HepG2 (cell line): Measurements from ENCODE around the gene CCDC120. TPM values are rescaled to one million over a fixed set of nuclear protein-coding genes. Genes with fewer than 3 reads are reported as not detected.

Source experiments
- AGO2 ChIP-seq: fragments of 200-400 bp; formaldehyde crosslinking; optimal IDR thresholded peaks from 2 replicates; pipeline ENCODE3; 2017; ENCODE audit warnings: mild to moderate bottlenecking, low read depth, low read length, moderate library complexity
- CREB1 ChIP-seq, 2 experiments: fragments of 450-650 bp in 1 of 2; IDR thresholded peaks; 2 replicates each; pipeline ENCODE4 v1.6.1; 2016 to 2017; ENCODE audit warnings: control low read depth in 1 of 2, mild to moderate bottlenecking in 1 of 2, missing compliant biosample characterization in 1 of 2, missing genetic modification characterization in 1 of 2
- DNMT3B ChIP-seq: conservative IDR thresholded peaks from 2 replicates; pipeline ENCODE4 v1.6.1; 2016; ENCODE audit warnings: missing biosample characterization, control low read depth
- GRHL1 ChIP-seq: sonication (generic); formaldehyde crosslinking; conservative IDR thresholded peaks from 2 replicates; pipeline ENCODE4 v1.8.0; 2022; ENCODE audit warnings: missing genetic modification reagents
- GZF1 ChIP-seq: sonication (generic); formaldehyde crosslinking; IDR thresholded peaks from 2 replicates; pipeline ENCODE4 v1.5.1; 2020; ENCODE audit warnings: mild to moderate bottlenecking, missing genetic modification reagents
- HIC2 ChIP-seq: sonication (generic); formaldehyde crosslinking; IDR thresholded peaks from 2 replicates; pipeline ENCODE4 v1.9.0; 2022; ENCODE audit warnings: low read depth, missing genetic modification reagents
- KLF12 ChIP-seq: sonication (generic); formaldehyde crosslinking; IDR thresholded peaks from 2 replicates; pipeline ENCODE4 v1.4.0; 2020; ENCODE audit warnings: missing genetic modification reagents, borderline replicate concordance
- MAX ChIP-seq: IDR thresholded peaks from 2 replicates; pipeline ENCODE4 v1.6.1; 2012; ENCODE audit warnings: inconsistent platforms
- MED13 ChIP-seq: sonication (generic); formaldehyde crosslinking; IDR thresholded peaks from 2 replicates; pipeline ENCODE4 v1.5.0; 2020; ENCODE audit warnings: missing genetic modification reagents
- MED8 ChIP-seq: sonication (generic); formaldehyde crosslinking; IDR thresholded peaks from 2 replicates; pipeline ENCODE4 v1.8.1; 2023; ENCODE audit warnings: mild to moderate bottlenecking, missing genetic modification reagents; ENCODE audit not compliant: insufficient replicate concordance
- MYNN ChIP-seq: sonication (generic); formaldehyde crosslinking; IDR thresholded peaks from 2 replicates; pipeline ENCODE4 v1.4.0; 2020; ENCODE audit warnings: mild to moderate bottlenecking, low read depth, missing genetic modification reagents
- SALL1 ChIP-seq: sonication (generic); formaldehyde crosslinking; IDR thresholded peaks from 2 replicates; pipeline ENCODE4 v1.8.0; 2022; ENCODE audit warnings: mild to moderate bottlenecking, missing genetic modification reagents
- SAP130 ChIP-seq: IDR thresholded peaks from 2 replicates; pipeline ENCODE4 v1.6.1; 2016; ENCODE audit warnings: low read depth
- SRF ChIP-seq: IDR thresholded peaks from 2 replicates; pipeline ENCODE4 v1.6.1; 2011; ENCODE audit warnings: mild to moderate bottlenecking, low read depth, low read length, moderate library complexity
- TAF1 ChIP-seq: sonication (generic); formaldehyde crosslinking; IDR thresholded peaks from 2 replicates; pipeline ENCODE4 v1.4.0; 2020; ENCODE audit warnings: missing genetic modification reagents
- ZBTB20 ChIP-seq: sonication (generic); formaldehyde crosslinking; IDR thresholded peaks from 2 replicates; pipeline ENCODE4 v1.8.1; 2023; ENCODE audit warnings: missing genetic modification reagents, low read depth, mild to moderate bottlenecking, borderline replicate concordance
- ZBTB3 ChIP-seq: sonication (generic); formaldehyde crosslinking; IDR thresholded peaks from 2 replicates; pipeline ENCODE4 v1.4.0; 2020; ENCODE audit warnings: low read depth, mild to moderate bottlenecking, moderate library complexity, missing genetic modification reagents, borderline replicate concordance
- ZFP91 ChIP-seq: sonication (generic); formaldehyde crosslinking; IDR thresholded peaks from 2 replicates; pipeline ENCODE4 v1.9.0; 2022; ENCODE audit warnings: missing genetic modification reagents, mild to moderate bottlenecking, borderline replicate concordance
- ZNF256 ChIP-seq: sonication (generic); formaldehyde crosslinking; conservative IDR thresholded peaks from 2 replicates; pipeline ENCODE4 v1.4.0; 2020; ENCODE audit warnings: missing genetic modification reagents
- ZNF570 ChIP-seq: sonication (generic); formaldehyde crosslinking; IDR thresholded peaks from 2 replicates; pipeline ENCODE4 v1.4.0; 2020; ENCODE audit warnings: mild to moderate bottlenecking, missing genetic modification reagents, borderline replicate concordance
- ZNF598 ChIP-seq: sonication (generic); formaldehyde crosslinking; IDR thresholded peaks from 2 replicates; pipeline ENCODE4 v1.5.1; 2020; ENCODE audit warnings: mild to moderate bottlenecking, missing genetic modification reagents, borderline replicate concordance
- ZNF784 ChIP-seq: sonication (generic); formaldehyde crosslinking; IDR thresholded peaks from 2 replicates; pipeline ENCODE4 v1.5.1; 2020; ENCODE audit warnings: missing genetic modification reagents, mild to moderate bottlenecking, borderline replicate concordance
- polyA plus RNA-seq, 8 experiments: library from polyadenylated mRNA; depleted of rRNA in 3 of 8; stranded (reverse) in 7 of 8; unstranded in 1 of 8; fragments of >200 nt; fragmentation: Illumina TruSeq in 4 of 8; extraction: Trizol in 4 of 8; gene quantifications; 2 replicates each; pipeline versions ENCODE4 v1.2.1 to v1.2.3, GENCODE V29; 2011 to 2016; ENCODE audit warnings: low read depth in 4 of 8, missing spikeins in 1 of 8, mixed read lengths in 1 of 8; ENCODE audit not compliant: insufficient read depth in 1 of 8
- total RNA-seq, 5 experiments: library from RNA; depleted of rRNA; stranded (reverse); fragments of >200 nt; fragmentation: Illumina TruSeq; extraction: Trizol; gene quantifications; 2 replicates each; pipeline ENCODE4 v1.2.3, GENCODE V29; 2016; ENCODE audit warnings: low read depth in 1 of 5

The CCDC120 gene
- total and polyA plus RNA-seq, 2 of the 13 experiments (the other 11 are each of a cell fraction or from before 2014, with no cell fraction given): 0.89 to 3.2 TPM

- peak; percentile 78; the same call in 1 of the 2 replicates for TF ChIP-seq HIC2
- TF ChIP-seq TAF1 (CRISPR knock-in tag): peak; percentile 73; the same call in 1 of the 2 replicates
- peak; percentile 75 for TF ChIP-seq CREB1 (IDR thresholded peaks at IDR 0.05)
- TF ChIP-seq CREB1 (CRISPR knock-in tag; IDR thresholded peaks at IDR 0.05): peak; percentile 56; the same call in 1 of the 2 replicates
- peak; percentile 39; the same call in 1 of the 2 replicates for TF ChIP-seq ZNF784 (CRISPR knock-in tag)
- TF ChIP-seq MED8 (CRISPR knock-in tag): no peak
- 0 out of 2 replicates have a peak, but pooled peaks have one; percentile 40 for TF ChIP-seq DNMT3B
- TF ChIP-seq AGO2: peak; percentile 93
- TF ChIP-seq GRHL1 (CRISPR knock-in tag): no peak
- TF ChIP-seq SALL1: peak; percentile 10; the same call in 1 of the 2 replicates
- TF ChIP-seq MAX: peak; percentile 50; the same call in 1 of the 2 replicates
- 0 out of 2 replicates have a peak, but pooled peaks have one; percentile 34 for TF ChIP-seq ZNF256 (CRISPR knock-in tag)
- TF ChIP-seq MED13 (CRISPR knock-in tag): 0 out of 2 replicates have a peak, but pooled peaks have one; percentile 57
- TF ChIP-seq KLF12: 0 out of 2 replicates have a peak, but pooled peaks have one; percentile 78
- TF ChIP-seq ZFP91: peak; percentile 59; the same call in 1 of the 2 replicates
- TF ChIP-seq MYNN (CRISPR knock-in tag): no peak
- TF ChIP-seq GZF1 (CRISPR knock-in tag): no peak
- TF ChIP-seq SAP130: peak; percentile 80
- TF ChIP-seq SRF: no peak
- TF ChIP-seq ZBTB20 (CRISPR knock-in tag): no peak
- no peak for TF ChIP-seq ZBTB3
- TF ChIP-seq ZNF570 (CRISPR knock-in tag): no peak
- no peak for TF ChIP-seq ZNF598 (CRISPR knock-in tag)
These were observed 42.2 kb downstream of the CCDC120 start (continued) for GRCh38 chrX:49100704-49101628.
